PC-3 (cell line): ENCODE data around the gene RHEX.

Source experiments
- CTCF ChIP-seq: fragments of 300-600 bp; sonication (generic); conservative IDR thresholded peaks from 2 replicates; pipeline ENCODE4 v1.5.1; 2017; ENCODE audit warnings: antibody characterized with exemption, low read depth, mild to moderate bottlenecking, low read length
- EZH2 ChIP-seq: fragments of 300-600 bp; sonication (generic); IDR thresholded peaks from one replicate; pipeline ENCODE4 v1.6.1; 2017; ENCODE audit warnings: antibody characterized with exemption, mild to moderate bottlenecking, low read length; ENCODE audit not compliant: unreplicated experiment
- EZH2phosphoT487 ChIP-seq: fragments of 300-600 bp; sonication (generic); IDR thresholded peaks from 2 replicates; pipeline ENCODE4 v1.6.1; 2018; ENCODE audit warnings: mild to moderate bottlenecking, antibody characterized with exemption, low read length, borderline replicate concordance

DNA sequence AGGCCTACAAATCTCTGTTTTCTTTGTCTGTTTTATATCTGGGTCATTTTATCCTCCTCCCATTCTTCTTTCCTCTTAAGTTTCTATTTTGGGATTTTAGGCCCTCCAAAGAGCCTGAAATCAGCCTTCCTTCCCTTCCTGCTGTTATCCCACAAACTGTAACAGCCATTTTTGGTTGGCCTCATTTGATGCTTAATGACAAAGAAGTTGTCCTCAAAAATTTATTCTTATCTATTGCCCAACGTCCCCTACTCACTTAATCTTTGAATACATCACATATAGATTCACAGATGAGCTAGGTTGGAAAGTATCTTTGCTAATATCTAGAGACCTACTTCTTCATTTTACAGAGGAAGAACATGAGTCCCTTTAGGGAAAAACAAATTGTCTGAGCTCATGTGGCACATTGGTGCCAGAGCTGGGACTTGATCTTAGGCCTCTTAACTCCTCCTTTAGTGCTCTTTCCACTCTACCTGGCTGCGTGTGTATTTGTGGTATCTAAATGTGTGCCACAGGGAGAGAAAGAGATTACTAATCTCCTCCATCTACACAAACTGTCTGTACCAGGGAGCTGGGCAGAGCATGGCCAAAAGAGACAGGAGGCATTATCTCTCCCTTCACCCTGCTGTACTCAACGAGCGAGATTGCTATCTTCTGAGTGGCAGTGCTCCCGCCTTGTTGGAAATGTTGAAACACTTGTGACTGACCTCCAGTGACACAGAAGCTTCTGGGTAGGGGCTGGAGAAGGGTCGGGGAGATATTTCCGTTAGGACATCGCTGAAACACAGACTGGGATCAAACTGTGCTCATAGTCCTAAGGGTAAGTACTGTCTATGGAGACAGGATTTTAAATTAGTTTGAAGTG, 30.1 kb downstream of the RHEX start:
- TF ChIP-seq CTCF (no peak), EZH2phosphoT487 (no peak), EZH2 (no peak)
